Stomach (tissue), 9 donors: Measurements from ENCODE around the gene ADPRHL1. TPM values are rescaled to one million over a fixed set of nuclear protein-coding genes. Genes with fewer than 3 reads are reported as not detected.

Source experiments
- DNase-seq, 2 donors: peaks; one replicate each; pipeline versions ENCODE4 v3.0.0 to v3.0.0-alpha.2; 2013 to 2019
- H3K27ac ChIP-seq, 5 donors: fragments of 200-600 bp in 4 of 5; sonication (generic) in 4 of 5; one replicate each; pipeline ENCODE4 v1.5.1; 2013 to 2019; ENCODE audit warnings: mild to moderate bottlenecking in 1 of 5, moderate library complexity in 1 of 5
- H3K27me3 ChIP-seq, 3 donors: fragments of 200-600 bp; sonication (generic); one replicate each; pipeline ENCODE4 v1.5.1; 2017 to 2019; ENCODE audit warnings: mixed run types in 1 of 3
- H3K36me3 ChIP-seq, 4 donors: fragments of 200-600 bp; sonication (generic); 1 replicate in 3 of 4; 2 replicates in 1 of 4; pipeline ENCODE4 v1.5.1; 2016 to 2019
- H3K4me1 ChIP-seq, 4 donors: fragments of 200-600 bp; sonication (generic); one replicate each; pipeline ENCODE4 v1.5.1; 2016 to 2019
- H3K4me3 ChIP-seq, 4 donors: fragments of 200-600 bp; sonication (generic) in 3 of 4; one replicate each; pipeline ENCODE4 v1.5.1; 2016 to 2019; ENCODE audit warnings: mild to moderate bottlenecking in 1 of 4
- H3K9me3 ChIP-seq, 4 donors: fragments of 200-600 bp; sonication (generic); one replicate each; pipeline ENCODE4 v1.5.1; 2016 to 2019
- EP300 ChIP-seq: sonication (generic); formaldehyde crosslinking; IDR thresholded peaks from one replicate; pipeline ENCODE4 v1.6.1; 2017; ENCODE audit warnings: antibody characterized with exemption
- POLR2A ChIP-seq, 4 donors: fragments of 450-650 bp; IDR thresholded peaks; one replicate each; pipeline ENCODE4 v1.6.1; 2016; ENCODE audit warnings: antibody characterized with exemption in 4 of 4, control low read depth in 2 of 4, mild to moderate bottlenecking in 1 of 4, moderate library complexity in 1 of 4
- POLR2AphosphoS5 ChIP-seq, 3 donors: sonication (generic); formaldehyde crosslinking; IDR thresholded peaks; one replicate each; pipeline ENCODE4 v1.6.1; 2016; ENCODE audit warnings: antibody characterized with exemption in 3 of 3
- WGBS, 5 donors: extraction: QIAGEN DNeasy Blood & Tissue Kit in 3 of 5; methylation state at CpG; one replicate each; pipeline versions ENCODE4 v1.1.5 to v1.1.7; 2013 to 2018; 5-methylcytosine and 5-hydroxymethylcytosine counted together
- intact Hi-C: fragments of 100-400 bp; cut with DNase I; formaldehyde crosslinking; loops from one replicate; pipeline ENCODE4 v1.15.1; 2023; ENCODE audit warnings: low total_unique reads
- polyA plus RNA-seq, 3 donors: library from polyadenylated mRNA; stranded (reverse); fragments of 200-250 nt; gene quantifications; one replicate each; pipeline ENCODE4 v1.2.3, GENCODE V29; 2013
- total RNA-seq, 5 donors: library from RNA; depleted of rRNA; stranded (reverse); fragments of >200 nt; gene quantifications; one replicate each; pipeline versions ENCODE4 v1.1.0 to v1.2.3, GENCODE V29; 2014 to 2016
- TF ChIP-seq, protein P1 (sequence below), 7 experiments: fragments of 450-650 bp in 4 of 7; fragments of 200-600 bp in 3 of 7; sonication (generic) in 3 of 7; IDR thresholded peaks; one replicate each; pipeline ENCODE4 v1.5.1; 2016 to 2019; ENCODE audit warnings: antibody characterized with exemption in 7 of 7, control low read depth in 2 of 7, mild to moderate bottlenecking in 1 of 7
- donor health status: healthy with polysubstance abuse.
- donor health status: Bipolar disorder and iron deficiency.
- donor health status: healthy.

Gene ADPRHL1
- total and polyA plus RNA-seq, 8 donors: 1.7 to 6.7 (median 2.7) TPM

DNA sequence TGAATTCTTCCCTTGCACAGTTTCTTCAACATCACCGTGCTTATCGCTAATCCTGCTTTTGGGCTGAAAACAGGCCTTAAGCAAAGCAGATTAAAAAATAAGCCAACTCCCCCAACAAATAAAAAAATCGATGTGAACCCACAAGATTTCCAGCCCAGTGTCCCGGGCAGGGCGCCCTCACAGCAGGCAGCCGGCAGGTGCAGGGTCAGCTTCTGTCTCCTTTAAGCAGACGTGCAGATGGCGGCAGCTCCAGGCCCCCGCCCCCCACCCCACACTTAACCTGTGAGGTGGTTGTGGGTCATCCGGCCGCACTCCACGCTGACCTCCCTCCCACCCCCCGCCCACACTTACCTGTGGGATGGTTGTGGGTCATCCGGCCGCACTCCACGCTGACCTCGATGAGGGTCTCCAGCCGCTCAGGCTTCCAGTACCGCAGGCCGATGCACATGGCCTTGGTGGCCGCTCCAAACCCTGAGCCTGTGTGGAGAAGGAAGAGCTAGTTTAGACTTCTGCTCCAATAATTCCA is 19.8 kb downstream of the ADPRHL1 start:
- Histone ChIP-seq H3K4me3 (no peak overlapping the region), H3K27ac (no peak overlapping the region), H3K27me3 (no peaks in the 10 kb centered on the region), H3K36me3 (peaks cover 0 to 18% (median 2%) of the 10 kb centered on the region in 4 donors), H3K4me1 (peaks cover 9 to 15% (median 10%) of the 10 kb centered on the region in 4 donors), H3K9me3 (no peaks in the 10 kb centered on the region)
- intact Hi-C loops: no loop called here
- WGBS, 5 donors: 91 to 96% (median 93%) methylated on average over 16 to 21 of the region's 21 CpGs
- DNase-seq: no peak
- no peak for TF ChIP-seq EP300
- TF ChIP-seq, protein P1, sequence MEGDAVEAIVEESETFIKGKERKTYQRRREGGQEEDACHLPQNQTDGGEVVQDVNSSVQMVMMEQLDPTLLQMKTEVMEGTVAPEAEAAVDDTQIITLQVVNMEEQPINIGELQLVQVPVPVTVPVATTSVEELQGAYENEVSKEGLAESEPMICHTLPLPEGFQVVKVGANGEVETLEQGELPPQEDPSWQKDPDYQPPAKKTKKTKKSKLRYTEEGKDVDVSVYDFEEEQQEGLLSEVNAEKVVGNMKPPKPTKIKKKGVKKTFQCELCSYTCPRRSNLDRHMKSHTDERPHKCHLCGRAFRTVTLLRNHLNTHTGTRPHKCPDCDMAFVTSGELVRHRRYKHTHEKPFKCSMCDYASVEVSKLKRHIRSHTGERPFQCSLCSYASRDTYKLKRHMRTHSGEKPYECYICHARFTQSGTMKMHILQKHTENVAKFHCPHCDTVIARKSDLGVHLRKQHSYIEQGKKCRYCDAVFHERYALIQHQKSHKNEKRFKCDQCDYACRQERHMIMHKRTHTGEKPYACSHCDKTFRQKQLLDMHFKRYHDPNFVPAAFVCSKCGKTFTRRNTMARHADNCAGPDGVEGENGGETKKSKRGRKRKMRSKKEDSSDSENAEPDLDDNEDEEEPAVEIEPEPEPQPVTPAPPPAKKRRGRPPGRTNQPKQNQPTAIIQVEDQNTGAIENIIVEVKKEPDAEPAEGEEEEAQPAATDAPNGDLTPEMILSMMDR (IDR thresholded peaks at IDR 0.05): no peak

DNA sequence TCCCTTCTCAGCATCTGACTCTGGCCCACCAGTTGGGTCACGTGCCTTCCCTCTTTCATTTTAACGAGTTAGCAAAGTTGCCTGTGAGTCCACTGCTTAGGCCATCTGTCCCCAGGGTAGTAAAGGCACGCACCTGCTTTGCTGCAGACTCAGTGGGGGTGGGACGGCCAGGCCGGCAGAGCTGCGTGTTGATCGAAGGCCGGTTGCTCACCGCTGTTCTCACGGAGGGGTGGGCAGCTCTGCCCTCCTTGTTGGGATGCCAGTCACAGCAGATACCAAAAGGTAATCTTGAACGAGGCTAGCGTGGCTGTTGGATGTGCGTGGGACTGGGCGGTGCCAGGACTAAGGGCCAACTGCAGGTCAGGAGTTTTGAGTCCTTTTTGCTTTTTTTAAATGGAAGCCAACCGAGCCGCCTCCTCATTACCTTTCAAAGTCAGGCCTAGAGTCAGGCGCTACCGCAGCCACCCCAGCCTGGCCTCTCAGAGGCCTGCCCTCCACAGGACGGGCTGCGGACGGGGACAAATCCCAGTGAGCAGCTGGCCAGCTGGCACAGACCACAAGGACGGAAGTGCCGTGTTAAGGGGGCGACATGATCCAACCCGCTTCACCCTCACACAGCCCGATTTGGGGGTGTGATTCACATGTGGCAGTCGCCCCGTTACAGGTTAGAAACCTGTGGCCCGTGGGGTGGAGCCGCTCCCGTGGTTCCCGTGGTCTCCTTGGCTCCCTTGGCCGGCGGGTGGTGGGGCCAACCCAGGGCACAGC is 20.6 kb downstream of the ADPRHL1 start:
- Histone ChIP-seq H3K36me3 (peaks cover 0 to 18% (median 2%) of the 10 kb centered on the region in 4 donors), H3K4me3 (no peak overlapping the region), H3K4me1 (peaks cover 7% of the 10 kb centered on the region in 4 donors), H3K27ac (no peak overlapping the region), H3K9me3 (no peaks in the 10 kb centered on the region), H3K27me3 (no peaks in the 10 kb centered on the region)
- TF ChIP-seq, protein P1 (IDR thresholded peaks at IDR 0.05): no peak
- TF ChIP-seq POLR2A (IDR thresholded peaks at IDR 0.05): no peak
- TF ChIP-seq EP300: no peak
- TF ChIP-seq POLR2AphosphoS5 (IDR thresholded peaks at IDR 0.05): no peak
- WGBS, 5 donors: 86 to 92% (median 90%) methylated on average over 29 to 34 of the region's 34 CpGs
- DNase-seq: no peak
- intact Hi-C loops: no loop called here

DNA sequence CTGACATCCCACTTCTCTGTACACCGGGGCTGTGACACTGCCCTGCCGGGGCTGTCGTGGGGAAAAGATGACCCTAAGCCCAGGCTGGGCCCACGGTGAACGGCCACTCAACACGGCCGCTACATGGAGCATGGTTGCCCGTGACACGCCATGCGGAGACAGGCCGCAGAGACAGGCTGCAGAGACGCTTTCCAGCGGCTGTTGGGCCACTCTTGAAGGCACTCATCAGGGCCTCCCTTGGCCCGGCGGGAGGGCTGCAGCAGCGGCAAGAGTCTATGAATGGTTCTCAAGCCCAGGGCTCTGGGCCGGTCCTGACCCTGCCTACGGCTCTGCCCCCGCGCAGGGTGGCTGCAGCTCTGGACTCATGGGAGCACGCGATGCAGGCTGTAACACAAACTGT is 22.1 kb downstream of the ADPRHL1 start:
- Histone ChIP-seq H3K4me3 (no peak overlapping the region), H3K27ac (no peak overlapping the region), H3K9me3 (no peaks in the 10 kb centered on the region), H3K36me3 (peaks cover 0 to 18% (median 2%) of the 10 kb centered on the region in 4 donors), H3K4me1 (no peaks in the 10 kb centered on the region), H3K27me3 (no peaks in the 10 kb centered on the region)
- intact Hi-C loops: no loop called here
- 91 to 94% (median 93%) methylated on average over 20 to 22 of the region's 22 CpGs for WGBS, 5 donors
- TF ChIP-seq, protein P1 (IDR thresholded peaks at IDR 0.05): no peak
- TF ChIP-seq POLR2A (IDR thresholded peaks at IDR 0.05) (no peak), EP300 (no peak), POLR2AphosphoS5 (IDR thresholded peaks at IDR 0.05) (no peak)
- DNase-seq: no peak

DNA sequence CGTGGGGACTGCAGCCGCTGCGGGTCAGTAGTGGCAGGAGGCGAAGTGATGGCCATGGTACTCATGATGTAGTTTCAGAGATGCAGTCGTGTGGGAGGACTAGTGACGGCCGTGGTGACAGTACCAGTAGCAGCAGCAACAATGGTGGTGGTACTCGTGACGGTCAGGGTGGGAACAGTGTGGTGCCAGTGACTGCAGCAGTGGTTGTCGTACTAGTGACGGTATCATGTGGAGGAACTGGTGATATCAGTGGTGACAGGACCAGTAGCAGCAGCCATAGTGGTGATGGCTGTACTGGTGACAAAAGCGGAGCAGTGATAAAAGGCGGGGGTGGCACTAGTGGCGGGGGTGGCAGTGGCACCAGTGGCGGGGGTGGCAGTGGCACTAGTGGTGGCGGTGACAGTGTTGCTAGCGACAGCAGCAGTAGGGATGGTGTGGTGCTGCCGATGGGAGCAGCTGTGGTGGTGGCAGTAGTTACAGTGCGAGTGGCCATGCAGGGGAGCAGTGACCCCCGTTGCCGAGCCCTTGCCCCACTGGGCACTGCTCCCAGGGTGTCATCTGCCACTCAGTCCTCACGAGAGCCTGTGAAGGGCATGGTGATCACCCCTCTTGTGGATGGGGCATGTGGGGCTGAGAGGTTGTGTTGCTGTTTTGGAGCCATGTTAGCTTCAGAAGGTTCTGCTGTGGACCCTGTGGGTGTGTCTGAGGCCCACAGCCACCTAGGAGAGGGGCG is 22.7 kb downstream of the ADPRHL1 start:
- Histone ChIP-seq H3K4me3 (no peak overlapping the region), H3K27me3 (no peaks in the 10 kb centered on the region), H3K9me3 (no peaks in the 10 kb centered on the region), H3K27ac (no peak overlapping the region), H3K36me3 (peaks cover 0 to 18% (median 2%) of the 10 kb centered on the region in 4 donors), H3K4me1 (no peaks in the 10 kb centered on the region)
- intact Hi-C loops: no loop called here
- WGBS, 5 donors: 93 to 97% (median 95%) methylated on average over 22 to 23 of the region's 23 CpGs
- no peak for TF ChIP-seq EP300
- TF ChIP-seq, protein P1 (IDR thresholded peaks at IDR 0.05): no peak
- TF ChIP-seq POLR2AphosphoS5 (IDR thresholded peaks at IDR 0.05): no peak
- TF ChIP-seq POLR2A (IDR thresholded peaks at IDR 0.05): no peak
- DNase-seq: no peak
